Lung (tissue), 12 donors: Measurements from ENCODE around the gene SLC8A1. TPM values are rescaled to one million over a fixed set of nuclear protein-coding genes. Genes with fewer than 3 reads are reported as not detected.

Experiments
- ATAC-seq: fragments of 200-7000 bp; cut with Tn5 transposase; one replicate; pipeline ENCODE4 v1.9.1; 2020; ENCODE audit warnings: moderate number of reproducible peaks; ENCODE audit not compliant: insufficient read depth, low FRiP score
- DNase-seq, 3 donors: peaks; one replicate each; pipeline ENCODE4 v3.0.0-alpha.2; 2013 to 2017
- H3K27ac ChIP-seq, 2 donors: one replicate each; pipeline ENCODE4 v1.5.1; 2013; ENCODE audit warnings: mild to moderate bottlenecking in 2 of 2, moderate library complexity in 2 of 2, control low read depth in 1 of 2, inconsistent platforms in 1 of 2, low read depth in 1 of 2, low read length in 1 of 2
- H3K27me3 ChIP-seq, 3 donors: one replicate each; pipeline ENCODE4 v1.5.1; 2013; ENCODE audit warnings: low read length in 2 of 3; ENCODE audit not compliant: control insufficient read depth in 3 of 3, insufficient read depth in 3 of 3
- H3K36me3 ChIP-seq, 4 donors: one replicate each; pipeline ENCODE4 v1.5.1; 2013; ENCODE audit warnings: low read length in 4 of 4, mild to moderate bottlenecking in 1 of 4, moderate library complexity in 1 of 4; ENCODE audit not compliant: control insufficient read depth in 4 of 4, insufficient read depth in 4 of 4
- H3K4me1 ChIP-seq, 5 donors: one replicate each; pipeline ENCODE4 v1.5.1; 2013; ENCODE audit warnings: low read length in 5 of 5, mild to moderate bottlenecking in 2 of 5, moderate library complexity in 1 of 5; ENCODE audit not compliant: control insufficient read depth in 5 of 5, insufficient read depth in 5 of 5
- H3K4me3 ChIP-seq: one replicate; pipeline ENCODE4 v1.5.1; 2013; ENCODE audit warnings: mild to moderate bottlenecking, control low read depth, moderate library complexity
- H3K9ac ChIP-seq, 2 donors: one replicate each; pipeline ENCODE4 v1.5.1; 2013; ENCODE audit warnings: low read length in 2 of 2, control low read depth in 1 of 2; ENCODE audit not compliant: insufficient read depth in 1 of 2
- H3K9me3 ChIP-seq, 4 donors: one replicate each; pipeline ENCODE4 v1.5.1; 2013; ENCODE audit warnings: low read length in 3 of 4, mild to moderate bottlenecking in 1 of 4, moderate library complexity in 1 of 4; ENCODE audit not compliant: control insufficient read depth in 4 of 4, insufficient read depth in 3 of 4
- CTCF ChIP-seq: IDR thresholded peaks from 2 replicates; pipeline ENCODE4 v1.5.1; 2012; ENCODE audit warnings: mild to moderate bottlenecking; ENCODE audit errors: control extremely low read depth, extremely low read depth
- WGBS, 2 donors: extraction: QIAGEN DNeasy Blood & Tissue Kit; methylation state at CpG; one replicate each; pipeline ENCODE4 v1.1.7; 2013; 5-methylcytosine and 5-hydroxymethylcytosine counted together
- polyA plus RNA-seq, 2 donors: library from polyadenylated mRNA; stranded (reverse); fragments of 200-250 nt; gene quantifications; one replicate each; pipeline ENCODE4 v1.2.1, GENCODE V29; 2013
- total RNA-seq, 2 donors: library from RNA; depleted of rRNA in 1 of 2; stranded (reverse); fragments of >200 nt in 1 of 2; gene quantifications; one replicate each; pipeline ENCODE4 v1.2.1, GENCODE V29; 2014 to 2021
- donor health status: control.
- donor health status: control.
- donor health status: Bipolar disorder and iron deficiency.
- donor health status: healthy.
- donor health status: DM: yes; HTN: yes; CAD: no.

Gene SLC8A1
- total and polyA plus RNA-seq, 4 donors: 1.2 to 34.7 (median 18.4) TPM

DNA sequence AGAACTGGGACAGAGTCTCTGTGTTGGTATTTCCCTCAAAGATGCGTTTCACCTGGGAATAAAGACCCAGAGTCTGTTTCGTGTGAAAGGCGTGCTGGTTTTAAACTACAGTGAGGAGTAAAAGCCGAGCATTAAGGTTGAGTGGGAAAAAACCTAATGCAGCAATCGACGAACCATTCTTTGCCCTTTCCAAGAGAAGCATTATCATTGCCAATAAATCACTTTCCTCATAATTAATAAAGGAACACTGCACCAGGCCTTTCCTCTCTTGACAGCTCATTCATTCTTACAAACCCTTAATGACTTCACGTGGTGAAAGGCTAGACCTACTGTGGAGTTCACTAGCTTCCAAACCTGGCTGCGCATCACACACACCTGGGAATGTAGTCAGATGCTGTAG is 896 bp upstream of the SLC8A1 start:
- Histone ChIP-seq H3K27me3 (peaks cover 0 to 21% (median 10%) of the 10 kb centered on the region in 3 donors), H3K36me3 (no peaks in the 10 kb centered on the region), H3K9ac (no peak overlapping the region), H3K27ac (peak overlapping the region in 1 of 2 donors; percentile 91), H3K4me1 (peaks cover 0 to 16% (median 7%) of the 10 kb centered on the region in 5 donors), H3K9me3 (no peaks in the 10 kb centered on the region), H3K4me3 (no peak overlapping the region)
- no peak for TF ChIP-seq CTCF
- 85 to 87% methylated on average over 8 of the region's 8 CpGs for WGBS, 2 donors
- no peak for DNase-seq
- no peak for ATAC-seq

GRCh38 chr2:40450796-40451430 is 977 bp downstream of the SLC8A1 start:
- Histone ChIP-seq H3K9ac (peak overlapping the region in 1 of 2 donors; percentile 39), H3K27ac (peak overlapping the region; percentile 43 to 70), H3K36me3 (no peaks in the 10 kb centered on the region), H3K4me1 (peaks cover 0 to 16% (median 7%) of the 10 kb centered on the region in 5 donors), H3K9me3 (no peaks in the 10 kb centered on the region), H3K27me3 (peaks cover 0 to 21% (median 10%) of the 10 kb centered on the region in 3 donors), H3K4me3 (peak overlapping the region; percentile 2)
- no peak for TF ChIP-seq CTCF
- WGBS, 2 donors: 2 to 3% methylated on average over 18 of the region's 18 CpGs
- DNase-seq (peak; percentile 60 to 82 (median 81)), ATAC-seq (peak; percentile 62)

GRCh38 chr2:40450066-40450795 is 1.7 kb downstream of the SLC8A1 start:
- no peaks in the 10 kb centered on the region for H3K9me3 ChIP-seq
- 18 to 23% methylated on average over 12 of the region's 12 CpGs for WGBS, 2 donors
- H3K9ac ChIP-seq: peak overlapping the region in 1 of 2 donors; percentile 30
- H3K27ac ChIP-seq: peak overlapping the region in 1 of 2 donors; percentile 70
- H3K4me3 ChIP-seq: peak overlapping the region; percentile 8
- no peaks in the 10 kb centered on the region for H3K36me3 ChIP-seq
- peak; percentile 25 to 46 (median 37) for DNase-seq
- peaks cover 0 to 17% (median 11%) of the 10 kb centered on the region in 5 donors for H3K4me1 ChIP-seq
- peaks cover 0 to 21% (median 10%) of the 10 kb centered on the region in 3 donors for H3K27me3 ChIP-seq
- no peak for TF ChIP-seq CTCF
- ATAC-seq: no peak
